Caco-2 (cell line): ENCODE measurements around the gene UTP3. TPM values are rescaled to one million over a fixed set of nuclear protein-coding genes. Genes with fewer than 3 reads are reported as not detected.
A peak's percentile ranks its signal among the peaks of the same experiment; 100 is the strongest.

ENCODE experiments used
- BruUV-seq: library from RNA; stranded (reverse); fragments of 400-500 nt; replicated peaks from 2 replicates; lab custom pipeline; 2021; lab: Mats Ljungman, UMichigan
- CTCF ChIA-PET: fragments of 300-600 bp; sonication (Branson Sonifier 250); formaldehyde crosslinking; loops from one replicate; lab custom pipeline; 2022; ENCODE audit warnings: antibody characterized with exemption; lab: Charles Lee
- POLR2A ChIA-PET: fragments of 300-600 bp; sonication (Branson Sonifier 250); formaldehyde crosslinking; loops from one replicate; lab custom pipeline; 2022; ENCODE audit warnings: antibody characterized with exemption; lab: Charles Lee
- DNase-seq, 2 experiments: peaks; one replicate each; pipeline versions ENCODE4 v3.0.0 to v3.0.0-alpha.2; 2020 to 2022
- H3K27me3 ChIP-seq: replicated peaks from 2 replicates; pipeline ENCODE4 v1.6.0; 2011; ENCODE audit warnings: low read length; ENCODE audit not compliant: control insufficient read depth, insufficient read depth
- H3K36me3 ChIP-seq: 2 replicates; pipeline ENCODE4 v1.5.1; 2011; ENCODE audit warnings: low read length; ENCODE audit not compliant: control insufficient read depth, insufficient read depth
- H3K4me1 ChIP-seq: fragments of 250-450 bp; sonication (Bioruptor Pico); 2 replicates; pipeline ENCODE4 v1.5.1; 2020; ENCODE audit warnings: mild to moderate bottlenecking
- H3K4me3 ChIP-seq: 2 replicates; pipeline ENCODE4 v1.5.1; 2011; ENCODE audit warnings: low read depth, mild to moderate bottlenecking, control low read depth, low read length
- H3K9me3 ChIP-seq: fragments of 250-450 bp; sonication (Bioruptor Pico); 2 replicates; pipeline ENCODE4 v1.5.1; 2020; ENCODE audit warnings: mild to moderate bottlenecking, moderate library complexity
- H3K27ac Mint-ChIP-seq: one replicate; pipeline ENCODE4 v1.8.0; 2022; ENCODE audit warnings: mixed read lengths; ENCODE audit not compliant: unreplicated experiment
- H3K27me3 Mint-ChIP-seq: one replicate; pipeline ENCODE4 v1.8.0; 2022; ENCODE audit warnings: mixed read lengths; ENCODE audit not compliant: insufficient read depth, unreplicated experiment
- H3K36me3 Mint-ChIP-seq: one replicate; pipeline ENCODE4 v1.8.0; 2022; ENCODE audit warnings: mild to moderate bottlenecking, mixed read lengths; ENCODE audit not compliant: insufficient read depth, unreplicated experiment
- H3K4me1 Mint-ChIP-seq: one replicate; pipeline ENCODE4 v1.8.0; 2022; ENCODE audit warnings: low read depth, mixed read lengths; ENCODE audit not compliant: unreplicated experiment
- H3K4me3 Mint-ChIP-seq: one replicate; pipeline ENCODE4 v1.8.0; 2022; ENCODE audit warnings: mild to moderate bottlenecking, moderate library complexity, mixed read lengths; ENCODE audit not compliant: unreplicated experiment
- H3K9me3 Mint-ChIP-seq: one replicate; pipeline ENCODE4 v1.8.0; 2022; ENCODE audit warnings: mixed read lengths; ENCODE audit not compliant: unreplicated experiment
- CTCF ChIP-seq, 2 experiments: fragments of 200-600 bp in 1 of 2; IDR thresholded peaks; 1 replicate in 1 of 2; 2 replicates in 1 of 2; pipeline versions ENCODE4 v1.5.1 to v1.8.0; 2011 to 2022; ENCODE audit warnings: antibody characterized with exemption in 1 of 2, control low read depth in 1 of 2, inconsistent platforms in 1 of 2, low read depth in 1 of 2, low read length in 1 of 2, mild to moderate bottlenecking in 1 of 2, moderate library complexity in 1 of 2; ENCODE audit not compliant: insufficient read depth in 1 of 2, severe bottlenecking in 1 of 2, unreplicated experiment in 1 of 2
- intact Hi-C: fragments of 100-400 bp; cut with micrococcal nuclease; formaldehyde crosslinking; loops from one replicate; pipeline ENCODE4 v1.10.0; 2022; ENCODE audit not compliant: unreplicated experiment
- total RNA-seq: library from RNA; stranded (reverse); gene quantifications from 2 replicates; pipeline ENCODE4 v1.2.3, GENCODE V29; 2022

UTP3 gene
- total RNA-seq, 1 experiment from 2014 or later, result 28.2 TPM

- POLR2A ChIA-PET, result no interaction called here
- Histone ChIP-seq H3K4me1 (peaks cover 10% of the 10 kb centered on the region), H3K9me3 (no peaks in the 10 kb centered on the region), H3K36me3 (no peaks in the 10 kb centered on the region), H3K4me3 (no peak overlapping the region), H3K27me3 (no peaks in the 10 kb centered on the region)
- no peaks in the 10 kb centered on the region for H3K27me3 Mint-ChIP-seq
- no peaks in the 10 kb centered on the region for H3K36me3 Mint-ChIP-seq
- BruUV-seq, result no TSS peak
- no peak overlapping the region for H3K27ac Mint-ChIP-seq
- CTCF ChIA-PET, result no interaction called here
- no peak for TF ChIP-seq CTCF (IDR thresholded peaks at IDR 0.05; ENCODE audit: insufficient read depth in 1 of 2, low read depth in 1 of 2, low read length in 1 of 2, severe bottlenecking in 1 of 2, unreplicated experiment in 1 of 2)
- no peak overlapping the region for H3K4me3 Mint-ChIP-seq
- DNase-seq, result no peak
- intact Hi-C loops, result no loop called here
- H3K9me3 Mint-ChIP-seq, result no peaks in the 10 kb centered on the region
- H3K4me1 Mint-ChIP-seq, result peaks cover 8% of the 10 kb centered on the region
Measured at GRCh38 chr4:70715097-70715496, 26.8 kb downstream of the UTP3 start.

- Mint-ChIP-seq H3K27ac (no peak overlapping the region), H3K36me3 (no peaks in the 10 kb centered on the region), H3K4me1 (no peaks in the 10 kb centered on the region), H3K4me3 (no peak overlapping the region), H3K9me3 (no peaks in the 10 kb centered on the region), H3K27me3 (no peaks in the 10 kb centered on the region)
- ChIA-PET POLR2A (no interaction called here), CTCF (no interaction called here)
- Histone ChIP-seq H3K4me1 (no peaks in the 10 kb centered on the region), H3K36me3 (no peaks in the 10 kb centered on the region), H3K4me3 (no peak overlapping the region), H3K27me3 (no peaks in the 10 kb centered on the region), H3K9me3 (no peaks in the 10 kb centered on the region)
- no peak for TF ChIP-seq CTCF (IDR thresholded peaks at IDR 0.05; ENCODE audit: insufficient read depth in 1 of 2, low read depth in 1 of 2, low read length in 1 of 2, severe bottlenecking in 1 of 2, unreplicated experiment in 1 of 2)
- intact Hi-C loops, result no loop called here
- peak in 1 of 2 experiments; percentile 9 for DNase-seq
- no TSS peak for BruUV-seq
Measured at GRCh38 chr4:70718811-70719604, 30.7 kb downstream of the UTP3 start.

GRCh38 chr4:70721747-70722146 lies 33.4 kb downstream of the UTP3 start, which contains the start of gene RUFY3:
RUFY3 (plus strand) TSS chr4:70721964; CDS start chr4:70722574, 610 bp downstream.
- TF ChIP-seq CTCF (IDR thresholded peaks at IDR 0.05; ENCODE audit: insufficient read depth in 1 of 2, low read depth in 1 of 2, low read length in 1 of 2, severe bottlenecking in 1 of 2, unreplicated experiment in 1 of 2), result no peak
- no peaks in the 10 kb centered on the region for H3K27me3 Mint-ChIP-seq
- Histone ChIP-seq H3K27me3 (no peaks in the 10 kb centered on the region), H3K36me3 (no peaks in the 10 kb centered on the region), H3K4me3 (no peak within 1 kb of the TSS), H3K9me3 (no peaks in the 10 kb centered on the region), H3K4me1 (no peaks in the 10 kb centered on the region)
- H3K36me3 Mint-ChIP-seq, result no peaks in the 10 kb centered on the region
- no peak for DNase-seq
- CTCF ChIA-PET, result no interaction called here
- no TSS peak for BruUV-seq
- no peak within 1 kb of the TSS for H3K4me3 Mint-ChIP-seq
- H3K4me1 Mint-ChIP-seq, result no peaks in the 10 kb centered on the region
- no peaks in the 10 kb centered on the region for H3K9me3 Mint-ChIP-seq
- no peak within 1 kb of the TSS for H3K27ac Mint-ChIP-seq
- POLR2A ChIA-PET, result no interaction called here
- intact Hi-C loops, result no loop called here
